T-helper 1 cell treated with Interleukin-12 subunit alpha and Interleukin-12 subunit beta and Interleukin-4 antibody, amounts not matched to agents 30 μg/mL and 1 μg/mL, for 36 hours (primary cell): Measurements from ENCODE around the gene RBP2.

Experiments used
- H3K27ac Mint-ChIP-seq: one replicate; pipeline ENCODE4 v1.8.0; 2021; ENCODE audit warnings: mild to moderate bottlenecking, mixed read lengths
- H3K27me3 Mint-ChIP-seq: one replicate; pipeline ENCODE4 v1.8.0; 2021; ENCODE audit warnings: low read depth, mixed read lengths
- H3K36me3 Mint-ChIP-seq: one replicate; pipeline ENCODE4 v1.8.0; 2021; ENCODE audit warnings: low read depth, mixed read lengths
- H3K4me1 Mint-ChIP-seq: one replicate; pipeline ENCODE4 v1.8.0; 2021; ENCODE audit warnings: low read depth, mixed read lengths
- H3K4me3 Mint-ChIP-seq: one replicate; pipeline ENCODE4 v1.8.0; 2021; ENCODE audit warnings: mild to moderate bottlenecking, moderate library complexity, mixed read lengths
- H3K9me3 Mint-ChIP-seq: one replicate; pipeline ENCODE4 v1.8.0; 2021; ENCODE audit warnings: mixed read lengths

RBP2 gene

DNA sequence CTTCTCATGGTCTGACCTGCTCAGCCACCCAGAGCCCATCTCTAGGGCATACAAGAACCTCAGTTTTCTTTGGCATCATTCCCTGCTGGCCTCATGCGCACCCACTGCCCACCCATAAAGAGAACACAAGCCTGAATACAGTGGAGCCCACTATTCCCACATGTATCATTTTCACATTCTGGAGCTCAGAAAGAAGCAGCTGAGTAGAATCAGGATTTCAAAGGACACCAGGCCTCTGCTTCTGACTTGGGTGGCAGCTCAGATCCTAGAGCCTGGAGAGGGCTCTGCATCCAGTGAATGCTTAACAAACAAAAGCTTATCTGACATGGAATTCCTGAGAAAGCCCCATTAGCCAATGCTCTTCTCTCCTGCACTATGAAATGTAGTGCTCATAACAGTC is 34.7 kb downstream of the RBP2 start:
- H3K27ac Mint-ChIP-seq: no peak overlapping the region
- H3K9me3 Mint-ChIP-seq: no peaks in the 10 kb centered on the region
- H3K4me3 Mint-ChIP-seq: no peak overlapping the region
- no peaks in the 10 kb centered on the region for H3K36me3 Mint-ChIP-seq
- peaks cover 4% of the 10 kb centered on the region for H3K27me3 Mint-ChIP-seq
- H3K4me1 Mint-ChIP-seq: no peaks in the 10 kb centered on the region

DNA sequence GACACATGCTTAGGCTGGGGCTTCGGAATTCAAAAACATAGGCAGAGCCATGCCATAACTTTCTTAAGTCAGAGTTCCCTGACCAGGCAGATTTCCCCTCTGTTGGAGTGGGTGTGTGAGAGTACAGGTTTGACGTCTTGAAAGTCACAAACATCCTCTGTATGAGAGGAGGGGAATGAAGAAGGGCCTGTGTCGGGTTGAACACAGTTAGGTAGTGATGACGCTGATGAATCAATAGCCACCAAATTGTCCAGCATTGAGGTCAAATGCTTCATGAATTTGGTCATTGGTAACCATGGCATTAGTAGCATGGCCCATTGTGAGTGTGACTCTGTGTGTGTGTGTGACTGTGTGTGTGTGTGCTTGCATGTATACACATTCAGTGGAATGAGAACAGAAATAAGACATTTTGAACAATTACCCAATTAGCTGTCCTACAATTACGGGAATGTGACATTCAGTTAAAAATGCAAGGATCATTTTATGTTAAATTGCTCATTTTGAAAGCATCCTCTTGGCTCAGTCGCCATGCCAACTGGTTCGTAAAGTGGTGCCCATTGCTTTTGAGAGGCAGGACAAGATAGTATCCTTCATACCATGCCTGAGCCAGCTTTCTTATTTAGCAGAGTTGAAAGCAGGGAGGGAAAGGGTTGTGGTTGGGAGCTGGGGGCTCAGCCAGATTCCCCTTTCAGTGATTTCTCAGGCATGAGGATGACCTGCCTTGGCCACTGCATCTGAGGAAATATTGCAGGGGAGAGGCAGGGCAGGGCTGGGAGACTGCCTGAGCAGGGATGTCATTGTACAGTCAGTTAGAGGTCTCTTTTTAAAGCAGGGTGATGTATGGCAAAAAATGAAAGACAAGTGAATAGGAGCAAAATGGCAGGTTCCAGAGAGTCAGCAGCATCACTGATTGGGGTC is 35.4 kb downstream of the RBP2 start:
- H3K27ac Mint-ChIP-seq: no peak overlapping the region
- H3K27me3 Mint-ChIP-seq: peaks cover 2% of the 10 kb centered on the region
- no peaks in the 10 kb centered on the region for H3K36me3 Mint-ChIP-seq
- H3K4me3 Mint-ChIP-seq: no peak overlapping the region
- H3K9me3 Mint-ChIP-seq: no peaks in the 10 kb centered on the region
- no peaks in the 10 kb centered on the region for H3K4me1 Mint-ChIP-seq

DNA sequence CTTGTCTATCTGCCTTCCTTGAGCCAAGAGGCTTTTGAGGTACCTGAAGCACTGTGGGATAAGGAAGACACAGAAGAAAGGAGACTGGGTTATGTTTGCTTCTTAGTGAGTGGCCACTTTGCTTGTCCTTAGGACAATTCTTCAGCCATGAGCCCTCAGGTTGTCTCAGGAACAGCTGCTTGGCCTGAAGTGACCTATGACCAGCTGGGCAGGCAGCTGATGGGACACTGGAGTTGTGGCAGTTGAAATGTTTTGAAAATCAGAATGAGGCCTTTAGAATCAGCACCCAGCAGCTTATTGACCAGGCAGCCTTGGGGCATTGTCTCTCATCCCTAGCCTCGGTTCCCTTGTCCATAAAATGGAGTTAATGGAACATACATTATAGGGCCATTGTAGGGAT is 37.0 kb downstream of the RBP2 start:
- Mint-ChIP-seq H3K27ac (no peak overlapping the region), H3K4me1 (no peaks in the 10 kb centered on the region), H3K36me3 (no peaks in the 10 kb centered on the region), H3K9me3 (no peaks in the 10 kb centered on the region), H3K4me3 (no peak overlapping the region), H3K27me3 (no peaks in the 10 kb centered on the region)

DNA sequence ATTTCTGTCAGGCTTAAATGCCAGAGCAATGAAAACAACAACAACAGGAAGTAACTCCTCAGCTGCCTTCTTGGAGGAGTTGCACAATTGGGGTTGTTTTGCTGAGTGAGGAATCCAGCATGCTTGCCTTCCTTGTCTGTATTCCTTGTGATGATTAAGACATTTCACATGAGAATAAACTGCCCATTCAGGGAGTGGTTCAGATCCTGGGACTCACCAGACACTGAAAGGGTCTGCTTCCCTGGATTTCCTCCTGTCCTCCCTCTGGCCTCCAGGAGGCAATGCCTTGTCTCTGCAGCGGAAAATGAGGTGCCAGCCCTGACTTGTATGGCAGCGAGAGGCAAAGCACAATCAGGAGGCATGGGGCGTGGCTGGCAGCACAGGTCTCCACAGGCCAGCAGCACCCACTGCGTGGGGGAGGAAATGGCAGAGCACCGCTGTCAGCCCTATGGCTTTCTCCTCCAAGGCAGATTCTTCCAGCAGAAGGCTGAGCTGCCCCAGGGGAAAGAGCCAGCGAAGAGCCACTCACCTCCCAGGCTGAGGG is 41.5 kb downstream of the RBP2 start:
- no peaks in the 10 kb centered on the region for H3K27me3 Mint-ChIP-seq
- H3K4me3 Mint-ChIP-seq: no peak overlapping the region
- H3K36me3 Mint-ChIP-seq: no peaks in the 10 kb centered on the region
- no peak overlapping the region for H3K27ac Mint-ChIP-seq
- H3K4me1 Mint-ChIP-seq: no peaks in the 10 kb centered on the region
- H3K9me3 Mint-ChIP-seq: no peaks in the 10 kb centered on the region

DNA sequence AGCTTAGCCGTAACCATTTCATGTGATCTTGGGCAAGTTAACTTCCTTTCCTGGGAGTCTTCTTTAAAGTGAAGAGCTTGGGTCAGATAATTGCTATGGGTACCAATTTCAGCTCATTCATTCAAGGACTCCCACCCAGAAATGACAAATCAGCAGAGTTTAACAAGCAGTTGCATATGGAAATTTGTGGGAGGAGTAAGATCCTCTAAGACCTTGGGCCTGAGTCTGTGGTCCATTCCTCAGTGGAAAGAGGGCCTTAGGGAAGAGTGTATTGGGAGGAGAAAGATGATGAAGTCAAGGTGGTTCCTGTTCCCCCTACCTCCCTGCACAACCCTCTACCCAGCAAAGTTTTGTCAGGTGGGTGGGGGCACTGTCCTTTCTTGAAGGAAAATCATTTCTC is 42.1 kb downstream of the RBP2 start:
- H3K27me3 Mint-ChIP-seq: no peaks in the 10 kb centered on the region
- H3K4me3 Mint-ChIP-seq: no peak overlapping the region
- no peaks in the 10 kb centered on the region for H3K4me1 Mint-ChIP-seq
- no peak overlapping the region for H3K27ac Mint-ChIP-seq
- H3K36me3 Mint-ChIP-seq: no peaks in the 10 kb centered on the region
- H3K9me3 Mint-ChIP-seq: no peaks in the 10 kb centered on the region

DNA sequence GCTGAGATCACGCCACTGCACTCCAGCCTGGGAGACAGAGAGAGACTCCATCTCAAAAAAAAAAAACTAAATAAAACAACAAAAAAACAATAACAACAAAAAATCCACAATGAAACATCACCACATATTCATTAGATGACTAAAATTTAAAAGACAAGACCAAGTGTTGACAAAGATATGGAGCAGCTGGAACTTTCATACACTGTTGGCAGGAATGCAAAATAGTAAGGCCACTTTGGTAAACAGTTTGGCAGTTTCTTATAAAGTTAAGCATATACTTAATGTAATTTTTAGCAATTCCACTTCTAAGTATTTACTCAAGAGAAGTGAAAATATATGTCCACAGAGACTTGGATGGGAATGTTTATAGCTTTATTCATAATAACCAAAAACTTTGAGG is 43.2 kb downstream of the RBP2 start:
- Mint-ChIP-seq H3K4me3 (no peak overlapping the region), H3K36me3 (no peaks in the 10 kb centered on the region), H3K27ac (no peak overlapping the region), H3K9me3 (no peaks in the 10 kb centered on the region), H3K27me3 (no peaks in the 10 kb centered on the region), H3K4me1 (no peaks in the 10 kb centered on the region)

DNA sequence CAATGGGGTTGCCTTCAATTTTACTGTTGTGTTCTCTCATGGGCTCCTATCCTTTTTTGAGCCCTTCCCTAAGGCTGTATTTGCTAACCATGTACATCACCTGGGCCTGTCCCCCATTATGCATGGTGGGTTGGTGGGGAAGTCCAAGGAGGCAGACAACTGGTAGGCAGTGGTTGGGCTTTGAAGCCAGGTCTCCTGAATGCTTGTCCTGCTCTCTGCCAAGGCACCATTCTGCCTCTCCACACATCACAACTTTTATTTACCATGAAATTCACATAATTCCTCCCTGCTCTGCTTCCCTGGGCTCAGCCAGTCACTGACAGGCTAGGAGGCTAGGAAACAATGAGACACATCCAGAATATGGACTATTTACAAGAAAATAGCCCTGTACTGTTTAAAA is 45.8 kb downstream of the RBP2 start:
- Mint-ChIP-seq H3K27me3 (no peaks in the 10 kb centered on the region), H3K9me3 (no peaks in the 10 kb centered on the region), H3K36me3 (no peaks in the 10 kb centered on the region), H3K4me1 (no peaks in the 10 kb centered on the region), H3K4me3 (no peak overlapping the region), H3K27ac (no peak overlapping the region)

DNA sequence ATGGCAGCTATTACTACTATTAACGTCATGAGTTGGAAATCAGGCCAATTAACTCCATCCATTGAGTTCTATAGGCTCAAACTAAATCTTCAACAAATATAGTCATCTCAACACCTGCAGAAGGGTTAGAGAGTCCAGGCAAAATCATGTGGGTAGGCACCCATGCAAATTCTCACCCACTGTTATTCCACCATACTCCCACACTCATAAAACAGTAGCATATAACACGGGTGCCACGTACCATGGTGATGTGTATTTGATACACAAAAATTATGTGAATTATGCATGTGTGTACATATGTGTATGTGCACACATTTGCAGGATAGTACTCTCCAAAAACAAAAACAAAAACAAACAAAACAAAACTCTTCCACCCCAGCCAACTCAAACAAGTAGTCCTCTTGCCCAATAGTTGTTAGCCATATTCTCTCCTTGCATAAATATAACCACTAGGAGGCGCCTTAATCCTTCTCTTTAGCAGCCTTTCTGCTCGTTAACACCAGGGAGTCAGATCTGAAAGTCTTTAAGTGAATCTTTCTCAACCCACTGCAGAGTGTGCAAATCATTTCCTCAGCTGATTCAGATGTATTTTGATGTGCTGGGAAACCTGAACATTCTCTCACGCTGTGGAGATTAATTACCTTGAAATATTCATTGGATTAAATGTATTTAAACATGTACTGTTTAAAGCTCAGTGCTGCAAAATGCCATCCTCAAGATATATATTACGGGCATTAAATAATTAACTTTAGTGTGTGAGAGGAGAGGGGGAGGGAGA is 48.8 kb downstream of the RBP2 start:
- Mint-ChIP-seq H3K9me3 (no peaks in the 10 kb centered on the region), H3K4me3 (no peak overlapping the region), H3K36me3 (no peaks in the 10 kb centered on the region), H3K27ac (no peak overlapping the region), H3K27me3 (no peaks in the 10 kb centered on the region), H3K4me1 (no peaks in the 10 kb centered on the region)

DNA sequence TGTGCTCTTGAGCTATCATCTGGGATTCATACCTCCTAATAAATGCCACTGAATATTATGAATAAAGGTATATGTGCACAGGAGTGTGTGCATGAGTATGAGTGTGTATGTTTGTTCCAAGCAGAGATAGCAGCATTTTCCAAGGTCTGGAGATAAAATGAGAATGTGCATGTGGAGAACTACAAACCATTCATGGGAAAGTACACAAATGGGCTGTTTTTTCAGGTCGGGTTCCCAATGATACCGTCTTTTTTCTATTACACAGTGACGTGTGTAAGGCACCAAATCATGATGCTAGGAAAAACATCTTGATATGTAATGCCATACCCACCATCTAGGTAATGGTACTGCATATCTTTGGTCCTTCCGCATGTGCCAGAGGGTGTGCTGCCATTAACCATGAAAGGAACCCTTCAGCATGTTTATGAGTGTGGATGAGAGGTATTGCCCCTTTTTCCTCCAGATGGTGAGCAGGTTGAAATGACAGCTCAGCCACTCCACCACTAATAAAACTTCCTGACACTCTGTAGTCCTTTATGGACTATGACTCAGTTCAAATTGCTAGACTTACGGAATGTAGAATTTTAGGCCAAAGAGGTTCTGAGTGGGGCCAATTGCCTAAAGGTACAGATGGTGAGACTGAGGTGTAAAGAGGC is 50.4 kb downstream of the RBP2 start:
- no peaks in the 10 kb centered on the region for H3K36me3 Mint-ChIP-seq

DNA sequence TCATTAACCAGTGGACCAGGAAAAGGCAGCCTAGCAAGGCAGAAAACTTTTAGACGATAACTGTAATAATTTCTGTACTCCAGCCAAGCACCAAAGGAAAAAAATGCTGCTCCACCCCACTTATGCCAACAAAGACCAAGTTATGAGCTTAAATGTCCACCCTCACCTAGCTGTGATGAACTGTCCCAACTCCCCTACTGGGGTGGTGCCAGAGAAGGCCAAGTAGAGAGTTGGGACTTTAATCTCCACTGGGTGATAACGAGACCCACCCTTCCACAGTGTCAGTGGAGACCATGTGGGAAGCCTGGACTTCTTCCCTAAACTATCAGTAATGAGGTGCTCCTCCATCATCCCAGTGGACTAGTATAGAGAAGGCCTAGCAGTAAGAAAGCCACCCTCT is 53.1 kb downstream of the RBP2 start:
- Mint-ChIP-seq H3K27ac (no peak overlapping the region), H3K9me3 (no peaks in the 10 kb centered on the region), H3K4me1 (no peaks in the 10 kb centered on the region), H3K4me3 (no peak overlapping the region), H3K27me3 (no peaks in the 10 kb centered on the region), H3K36me3 (no peaks in the 10 kb centered on the region)

More for the DNA sequence above, 50.4 kb downstream of the RBP2 start:
- no peaks in the 10 kb centered on the region for H3K4me1 Mint-ChIP-seq
- H3K27ac Mint-ChIP-seq: no peak overlapping the region
- no peaks in the 10 kb centered on the region for H3K27me3 Mint-ChIP-seq
- H3K9me3 Mint-ChIP-seq: no peaks in the 10 kb centered on the region
- H3K4me3 Mint-ChIP-seq: no peak overlapping the region

DNA sequence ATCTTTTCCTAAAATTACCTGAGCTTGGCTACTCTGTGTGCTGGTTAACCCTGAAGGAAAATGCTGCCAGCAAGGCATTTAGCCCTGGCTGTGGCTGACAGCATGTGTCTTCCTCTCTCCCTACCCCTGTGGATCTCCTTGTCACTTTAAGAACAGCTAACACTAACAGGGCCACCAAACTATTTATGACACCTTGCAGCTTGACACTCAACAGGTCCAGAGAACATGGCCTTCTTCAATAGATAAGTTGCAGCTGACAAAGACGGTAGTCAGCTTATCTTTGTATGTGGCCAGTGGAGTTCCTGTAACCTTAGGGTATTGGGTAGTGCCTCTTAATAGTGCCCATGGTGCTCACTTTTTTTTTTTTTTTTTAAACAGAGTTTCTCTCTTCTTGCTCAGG is 54.9 kb downstream of the RBP2 start:
- no peaks in the 10 kb centered on the region for H3K27me3 Mint-ChIP-seq
- no peaks in the 10 kb centered on the region for H3K36me3 Mint-ChIP-seq
- H3K27ac Mint-ChIP-seq: no peak overlapping the region
- peaks cover 12% of the 10 kb centered on the region for H3K9me3 Mint-ChIP-seq
- no peaks in the 10 kb centered on the region for H3K4me1 Mint-ChIP-seq
- no peak overlapping the region for H3K4me3 Mint-ChIP-seq

DNA sequence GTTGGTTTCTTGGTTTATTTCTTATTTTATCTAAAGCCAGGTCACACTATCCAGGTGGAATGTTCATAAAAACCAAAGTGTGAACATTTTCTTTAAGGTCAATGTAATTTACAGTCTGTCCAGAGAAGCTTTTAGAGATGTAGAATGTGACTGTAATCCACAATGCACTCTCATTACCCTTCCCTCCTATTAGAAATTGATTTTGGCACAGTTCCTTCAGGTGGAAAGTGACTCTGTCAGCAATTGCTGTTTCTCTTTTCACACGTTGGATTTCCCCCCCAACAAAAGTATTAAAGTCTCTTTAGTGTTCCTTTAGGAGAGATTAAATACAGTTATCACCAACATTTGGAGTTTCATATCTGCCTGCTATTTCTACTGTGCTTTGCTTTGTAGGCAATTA is 55.3 kb downstream of the RBP2 start:
- Mint-ChIP-seq H3K9me3 (peaks cover 16% of the 10 kb centered on the region), H3K27ac (no peak overlapping the region), H3K4me1 (no peaks in the 10 kb centered on the region), H3K4me3 (no peak overlapping the region), H3K27me3 (no peaks in the 10 kb centered on the region), H3K36me3 (no peaks in the 10 kb centered on the region)

DNA sequence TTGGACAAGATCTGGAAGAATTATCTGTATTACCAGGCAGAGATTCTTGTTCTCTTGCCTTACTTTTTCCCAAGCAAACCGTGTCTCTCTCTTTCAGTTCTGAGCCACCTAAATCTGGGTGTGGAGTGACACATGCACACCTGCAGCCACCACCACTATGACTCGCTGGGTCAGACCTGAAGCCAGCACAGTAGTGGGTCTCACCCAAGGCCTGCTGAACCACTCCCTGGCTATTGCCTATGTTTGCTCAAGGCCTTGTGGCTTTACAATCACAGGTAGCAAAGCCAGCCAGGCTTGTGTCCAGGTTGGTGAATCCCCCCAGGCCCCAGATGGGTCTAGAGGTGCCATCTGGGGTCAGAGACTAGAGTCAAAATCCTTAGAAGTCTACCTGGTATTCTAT is 58.2 kb downstream of the RBP2 start:
- Mint-ChIP-seq H3K36me3 (no peaks in the 10 kb centered on the region), H3K9me3 (peaks cover 22% of the 10 kb centered on the region), H3K4me1 (no peaks in the 10 kb centered on the region), H3K4me3 (no peak overlapping the region), H3K27ac (no peak overlapping the region), H3K27me3 (no peaks in the 10 kb centered on the region)

DNA sequence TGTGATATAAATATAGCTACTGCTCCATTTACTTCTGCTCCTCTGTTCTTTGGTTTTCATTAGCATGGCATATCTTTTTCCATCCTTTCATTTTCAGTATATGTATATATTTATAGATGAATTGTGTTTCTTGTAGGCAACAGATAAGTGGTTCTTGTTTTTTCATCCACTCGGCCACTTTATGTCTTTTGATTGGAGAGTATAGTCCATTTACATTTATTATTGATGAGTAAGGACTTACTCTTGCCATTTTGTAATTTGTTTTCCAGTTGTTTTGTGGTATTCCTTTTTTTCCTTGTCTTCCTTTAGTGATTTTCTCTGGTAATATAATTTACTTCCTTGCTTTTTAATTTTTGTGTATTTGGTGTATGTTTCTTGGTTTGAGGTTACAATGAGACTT is 60.0 kb downstream of the RBP2 start:
- no peak overlapping the region for H3K27ac Mint-ChIP-seq
- H3K4me1 Mint-ChIP-seq: no peaks in the 10 kb centered on the region
- no peaks in the 10 kb centered on the region for H3K36me3 Mint-ChIP-seq
- H3K9me3 Mint-ChIP-seq: peaks cover 35% of the 10 kb centered on the region
- H3K27me3 Mint-ChIP-seq: peaks cover 4% of the 10 kb centered on the region
- H3K4me3 Mint-ChIP-seq: no peak overlapping the region
